ENCODE measurements around the gene PLEKHG7.

DNA sequence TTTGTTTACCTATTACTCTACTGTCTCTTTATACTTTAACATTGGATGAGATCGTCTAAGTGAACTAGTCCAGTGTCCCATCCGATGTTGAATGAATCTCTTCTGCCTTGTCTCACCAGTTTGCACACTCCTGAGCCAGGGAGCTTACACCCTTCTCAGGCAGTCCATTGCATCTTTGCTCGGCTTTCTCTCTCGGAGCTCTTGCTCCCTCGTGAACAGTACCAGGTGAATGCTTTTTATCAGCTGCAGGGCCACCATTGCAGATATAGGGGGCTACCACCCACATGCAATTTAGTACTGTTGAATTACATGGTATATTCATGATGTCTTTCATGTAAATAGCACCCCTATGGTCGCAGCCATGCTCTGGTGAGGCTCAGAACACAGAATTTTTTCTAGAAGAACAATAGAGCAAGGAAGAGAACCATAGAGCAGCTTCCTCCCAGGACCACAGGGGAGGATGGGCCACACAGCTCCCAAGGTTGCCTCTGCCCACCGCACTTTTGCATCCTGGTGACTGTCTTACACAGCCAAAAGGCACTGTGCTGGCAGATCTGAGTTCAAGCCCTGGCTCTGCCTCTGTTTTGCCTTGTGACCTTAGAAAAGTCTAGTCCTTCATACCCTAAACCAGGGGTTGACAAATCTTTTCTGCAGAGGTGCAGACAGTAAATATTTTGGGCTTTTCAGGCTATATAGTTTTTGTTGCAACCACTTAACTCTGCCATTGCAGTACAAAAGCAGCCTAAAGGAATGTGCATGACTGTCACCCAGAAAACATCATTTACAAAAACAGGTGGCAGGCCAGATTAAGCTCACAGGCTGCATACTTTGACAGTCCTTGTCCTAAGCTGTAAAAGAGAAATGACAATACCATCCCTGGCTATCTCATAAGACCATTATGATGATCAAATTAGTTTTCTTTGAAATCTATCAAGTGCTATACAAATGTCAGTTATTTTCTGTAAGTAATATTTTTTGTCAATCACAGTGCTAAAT is 35.4 kb downstream of the PLEKHG7 start:
- TF ChIP-seq POLR2AphosphoS5 (IDR thresholded peaks at IDR 0.05; ENCODE audit: low read depth, low read length): no peak
- no peak for TF ChIP-seq SIN3A (IDR thresholded peaks at IDR 0.05; ENCODE audit: borderline replicate concordance, insufficient read depth, low read length)
- no peak for TF ChIP-seq TAF1 (IDR thresholded peaks at IDR 0.05; ENCODE audit: borderline replicate concordance, insufficient read depth, low read length)
- TF ChIP-seq, protein P1, sequence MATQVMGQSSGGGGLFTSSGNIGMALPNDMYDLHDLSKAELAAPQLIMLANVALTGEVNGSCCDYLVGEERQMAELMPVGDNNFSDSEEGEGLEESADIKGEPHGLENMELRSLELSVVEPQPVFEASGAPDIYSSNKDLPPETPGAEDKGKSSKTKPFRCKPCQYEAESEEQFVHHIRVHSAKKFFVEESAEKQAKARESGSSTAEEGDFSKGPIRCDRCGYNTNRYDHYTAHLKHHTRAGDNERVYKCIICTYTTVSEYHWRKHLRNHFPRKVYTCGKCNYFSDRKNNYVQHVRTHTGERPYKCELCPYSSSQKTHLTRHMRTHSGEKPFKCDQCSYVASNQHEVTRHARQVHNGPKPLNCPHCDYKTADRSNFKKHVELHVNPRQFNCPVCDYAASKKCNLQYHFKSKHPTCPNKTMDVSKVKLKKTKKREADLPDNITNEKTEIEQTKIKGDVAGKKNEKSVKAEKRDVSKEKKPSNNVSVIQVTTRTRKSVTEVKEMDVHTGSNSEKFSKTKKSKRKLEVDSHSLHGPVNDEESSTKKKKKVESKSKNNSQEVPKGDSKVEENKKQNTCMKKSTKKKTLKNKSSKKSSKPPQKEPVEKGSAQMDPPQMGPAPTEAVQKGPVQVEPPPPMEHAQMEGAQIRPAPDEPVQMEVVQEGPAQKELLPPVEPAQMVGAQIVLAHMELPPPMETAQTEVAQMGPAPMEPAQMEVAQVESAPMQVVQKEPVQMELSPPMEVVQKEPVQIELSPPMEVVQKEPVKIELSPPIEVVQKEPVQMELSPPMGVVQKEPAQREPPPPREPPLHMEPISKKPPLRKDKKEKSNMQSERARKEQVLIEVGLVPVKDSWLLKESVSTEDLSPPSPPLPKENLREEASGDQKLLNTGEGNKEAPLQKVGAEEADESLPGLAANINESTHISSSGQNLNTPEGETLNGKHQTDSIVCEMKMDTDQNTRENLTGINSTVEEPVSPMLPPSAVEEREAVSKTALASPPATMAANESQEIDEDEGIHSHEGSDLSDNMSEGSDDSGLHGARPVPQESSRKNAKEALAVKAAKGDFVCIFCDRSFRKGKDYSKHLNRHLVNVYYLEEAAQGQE (IDR thresholded peaks at IDR 0.05; ENCODE audit: insufficient read depth in 1 of 2, low read depth in 2 of 2, low read length in 2 of 2): no peak
